Naive B cell (primary cell): ENCODE results near the gene LCNL1. TPM values are rescaled to one million over a fixed set of nuclear protein-coding genes. Genes with fewer than 3 reads are reported as not detected.

Source experiments
- ATAC-seq, 2 donors: fragments of 150-1000 bp; cut with Tn5 transposase; 2 replicates each; pipeline ENCODE4 v1.10.0; 2021; ENCODE audit warnings: low read depth in 2 of 2, mild to moderate bottlenecking in 2 of 2, moderate library complexity in 2 of 2
- DNase-seq: peaks from one replicate; pipeline ENCODE4 v3.0.0; 2022
- H3K27ac Mint-ChIP-seq, 6 donors: one replicate each; pipeline ENCODE4 v1.8.0; 2020 to 2022; ENCODE audit warnings: mild to moderate bottlenecking in 6 of 6, mixed read lengths in 6 of 6, moderate library complexity in 5 of 6, inconsistent platforms in 2 of 6
- H3K27me3 Mint-ChIP-seq, 3 donors: one replicate each; pipeline ENCODE4 v1.8.0; 2021 to 2022; ENCODE audit warnings: mixed read lengths in 3 of 3, mild to moderate bottlenecking in 1 of 3
- H3K36me3 Mint-ChIP-seq, 2 donors: one replicate each; pipeline ENCODE4 v1.8.0; 2020 to 2022; ENCODE audit warnings: mixed read lengths in 2 of 2, inconsistent platforms in 1 of 2, mild to moderate bottlenecking in 1 of 2
- H3K4me1 Mint-ChIP-seq, 3 donors: one replicate each; pipeline ENCODE4 v1.8.0; 2020 to 2022; ENCODE audit warnings: mixed read lengths in 3 of 3, inconsistent platforms in 1 of 3, mild to moderate bottlenecking in 1 of 3, moderate library complexity in 1 of 3
- H3K4me3 Mint-ChIP-seq, 8 donors: one replicate each; pipeline ENCODE4 v1.8.0; 2020 to 2022; ENCODE audit warnings: mild to moderate bottlenecking in 8 of 8, mixed read lengths in 8 of 8, moderate library complexity in 8 of 8, inconsistent platforms in 2 of 8
- H3K9me3 Mint-ChIP-seq, 7 donors: one replicate each; pipeline ENCODE4 v1.8.0; 2020 to 2022; ENCODE audit warnings: mixed read lengths in 7 of 7, mild to moderate bottlenecking in 5 of 7, inconsistent platforms in 2 of 7, moderate library complexity in 1 of 7
- polyA plus RNA-seq, 6 donors: library from polyadenylated mRNA; unstranded; fragments of 300-500 nt; fragmentation: Illumina TruSeq; gene quantifications; one replicate each; pipeline ENCODE4 v1.2.3, GENCODE V29; 2021; ENCODE audit warnings: low read depth in 6 of 6

Gene LCNL1
- polyA plus RNA-seq, 6 donors from 2014 or later, result not detected

DNA sequence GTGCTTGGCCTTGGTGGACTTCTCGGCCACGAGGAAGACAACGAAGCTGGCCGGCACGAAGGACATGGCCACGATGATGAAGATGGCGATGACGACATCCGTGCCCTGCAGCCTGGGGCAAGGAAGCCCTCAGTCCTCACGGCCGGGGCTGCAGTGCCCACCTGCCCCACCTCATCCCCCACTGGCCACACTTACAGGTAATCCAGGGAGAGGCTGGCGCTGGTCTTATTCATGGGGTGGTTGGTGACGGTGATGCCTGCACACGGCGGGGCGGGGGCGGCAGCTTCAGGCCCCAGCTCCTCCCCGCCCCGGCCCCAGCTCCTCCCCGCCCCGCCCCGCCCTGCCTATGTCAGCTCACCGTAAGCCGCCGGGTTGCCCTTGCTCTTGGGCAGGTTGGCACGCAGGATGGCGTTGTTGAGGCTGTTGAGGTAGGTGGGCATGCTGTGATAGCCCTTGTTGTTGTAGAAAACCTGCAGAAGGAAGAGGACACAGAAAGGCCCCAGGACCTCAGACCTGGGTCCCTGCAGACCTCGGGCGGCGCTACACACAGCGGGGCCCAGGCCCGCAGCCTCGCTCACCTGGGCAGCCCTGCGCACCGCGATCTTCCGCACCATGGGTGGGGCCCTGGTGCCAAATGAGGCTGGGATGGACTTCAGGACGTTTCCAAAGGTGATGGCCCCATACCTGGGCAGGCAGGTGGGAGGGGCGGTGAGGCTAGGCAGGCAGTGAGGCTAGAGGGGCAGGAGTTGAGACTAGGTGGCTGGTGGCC is 29.3 kb downstream of the LCNL1 start:
- Mint-ChIP-seq H3K27ac (no peak overlapping the region), H3K4me1 (no peaks in the 10 kb centered on the region), H3K36me3 (no peaks in the 10 kb centered on the region), H3K27me3 (no peaks in the 10 kb centered on the region), H3K4me3 (no peak overlapping the region), H3K9me3 (no peaks in the 10 kb centered on the region)
- no peak for DNase-seq
- no peak for ATAC-seq

- no peaks in the 10 kb centered on the region for H3K9me3 Mint-ChIP-seq
Observed at GRCh38 chr9:137012694-137013570, 30.1 kb downstream of the LCNL1 start.

GRCh38 chr9:137013571-137013940 is 30.8 kb downstream of the LCNL1 start:
- Mint-ChIP-seq H3K27me3 (no peaks in the 10 kb centered on the region), H3K4me1 (no peaks in the 10 kb centered on the region), H3K36me3 (no peaks in the 10 kb centered on the region), H3K4me3 (no peak overlapping the region), H3K27ac (no peak overlapping the region), H3K9me3 (no peaks in the 10 kb centered on the region)
- DNase-seq, result no peak
- no peak for ATAC-seq

More at GRCh38 chr9:137012694-137013570, 30.1 kb downstream of the LCNL1 start:
- Mint-ChIP-seq H3K4me1 (no peaks in the 10 kb centered on the region), H3K27me3 (no peaks in the 10 kb centered on the region), H3K27ac (no peak overlapping the region), H3K4me3 (no peak overlapping the region), H3K36me3 (no peaks in the 10 kb centered on the region)
- DNase-seq (no peak), ATAC-seq (no peak)

- DNase-seq (no peak), ATAC-seq (no peak)
- no peak overlapping the region for H3K27ac Mint-ChIP-seq
- H3K36me3 Mint-ChIP-seq, result no peaks in the 10 kb centered on the region
- H3K27me3 Mint-ChIP-seq, result no peaks in the 10 kb centered on the region
- no peak overlapping the region for H3K4me3 Mint-ChIP-seq
- H3K9me3 Mint-ChIP-seq, result no peaks in the 10 kb centered on the region
- no peaks in the 10 kb centered on the region for H3K4me1 Mint-ChIP-seq
Observed at GRCh38 chr9:137014166-137014565, 31.4 kb downstream of the LCNL1 start.

DNA sequence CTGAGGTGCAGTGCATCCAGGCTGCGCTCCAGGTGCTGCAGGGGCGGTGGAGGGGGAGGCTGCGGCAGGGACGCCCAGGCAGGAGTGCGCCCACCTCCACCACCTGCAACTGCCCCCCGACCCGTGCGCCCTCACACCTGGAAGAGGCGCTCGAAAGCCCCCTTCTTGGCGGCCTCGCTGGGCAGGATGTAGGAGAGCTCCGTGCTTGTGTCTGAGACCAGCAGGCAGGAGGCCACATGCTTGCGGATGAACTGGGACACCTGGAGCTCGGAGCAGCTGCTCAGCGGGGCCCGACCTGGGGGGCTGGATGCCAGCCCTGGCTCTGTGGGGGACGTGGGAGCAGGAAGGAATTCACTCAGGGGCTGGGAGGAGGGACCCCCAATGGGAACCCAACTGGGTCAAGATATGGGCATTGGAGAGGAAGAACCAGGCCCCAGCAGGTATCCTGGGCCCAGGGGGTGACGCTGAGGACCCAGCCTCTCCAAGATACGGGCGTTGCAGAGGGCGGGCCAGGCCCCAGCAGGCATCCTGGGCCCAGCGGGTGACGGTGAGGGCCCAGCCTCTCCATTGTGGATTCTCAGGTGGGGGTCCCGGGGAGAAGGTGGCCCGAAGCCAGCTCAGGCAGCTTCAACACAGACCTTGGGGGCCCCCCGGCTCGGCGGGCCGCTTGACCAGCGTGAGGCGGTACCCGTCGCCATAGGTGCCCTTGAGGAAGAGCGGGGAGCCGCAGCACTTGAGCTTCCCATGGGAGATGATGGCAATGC is 32.2 kb downstream of the LCNL1 start:
- H3K4me1 Mint-ChIP-seq, result no peaks in the 10 kb centered on the region
- H3K4me3 Mint-ChIP-seq, result no peak overlapping the region
- H3K36me3 Mint-ChIP-seq, result no peaks in the 10 kb centered on the region
- ATAC-seq, result no peak
- no peak overlapping the region for H3K27ac Mint-ChIP-seq
- DNase-seq, result no peak
- H3K9me3 Mint-ChIP-seq, result no peaks in the 10 kb centered on the region
- H3K27me3 Mint-ChIP-seq, result no peaks in the 10 kb centered on the region

GRCh38 chr9:137015540-137015930 is 32.7 kb downstream of the LCNL1 start:
- H3K27me3 Mint-ChIP-seq, result no peaks in the 10 kb centered on the region
- H3K27ac Mint-ChIP-seq, result no peak overlapping the region
- no peak for ATAC-seq
- no peaks in the 10 kb centered on the region for H3K36me3 Mint-ChIP-seq
- no peak overlapping the region for H3K4me3 Mint-ChIP-seq
- no peaks in the 10 kb centered on the region for H3K4me1 Mint-ChIP-seq
- H3K9me3 Mint-ChIP-seq, result no peaks in the 10 kb centered on the region
- DNase-seq, result no peak

DNA sequence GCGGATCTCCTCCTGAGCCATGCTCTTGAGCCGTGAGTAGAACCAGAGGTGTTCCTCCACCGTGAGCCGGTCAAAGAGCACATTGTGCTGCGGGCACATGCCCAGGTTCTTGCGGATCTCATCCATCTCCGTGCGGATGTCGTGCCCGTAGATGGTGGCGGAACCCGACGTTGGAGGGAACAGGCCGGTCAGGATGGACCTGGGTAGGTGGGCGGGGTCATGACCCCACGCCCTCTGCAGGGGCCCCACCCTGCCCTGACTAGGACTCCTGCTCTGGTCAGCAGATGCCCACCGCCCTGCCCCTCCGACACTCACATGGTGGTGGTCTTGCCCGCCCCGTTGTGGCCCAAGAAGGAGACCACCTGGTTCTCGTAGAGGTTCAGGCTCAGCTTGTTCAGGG is 33.2 kb downstream of the LCNL1 start:
- H3K4me3 Mint-ChIP-seq, result no peak overlapping the region
- DNase-seq (no peak), ATAC-seq (no peak)
- no peaks in the 10 kb centered on the region for H3K4me1 Mint-ChIP-seq
- H3K9me3 Mint-ChIP-seq, result no peaks in the 10 kb centered on the region
- no peak overlapping the region for H3K27ac Mint-ChIP-seq
- no peaks in the 10 kb centered on the region for H3K27me3 Mint-ChIP-seq
- H3K36me3 Mint-ChIP-seq, result no peaks in the 10 kb centered on the region

- Mint-ChIP-seq H3K9me3 (no peaks in the 10 kb centered on the region), H3K4me3 (no peak overlapping the region), H3K36me3 (no peaks in the 10 kb centered on the region), H3K27me3 (no peaks in the 10 kb centered on the region), H3K27ac (no peak overlapping the region), H3K4me1 (no peaks in the 10 kb centered on the region)
- DNase-seq (no peak), ATAC-seq (no peak)
Observed at GRCh38 chr9:137016436-137016835, 33.6 kb downstream of the LCNL1 start.

- no peak overlapping the region for H3K4me3 Mint-ChIP-seq
- H3K9me3 Mint-ChIP-seq, result no peaks in the 10 kb centered on the region
- H3K27me3 Mint-ChIP-seq, result no peaks in the 10 kb centered on the region
- no peaks in the 10 kb centered on the region for H3K36me3 Mint-ChIP-seq
- no peak overlapping the region for H3K27ac Mint-ChIP-seq
- DNase-seq (no peak), ATAC-seq (no peak)
- peaks cover 0 to 5% (median 0%) of the 10 kb centered on the region in 3 donors for H3K4me1 Mint-ChIP-seq
Observed at GRCh38 chr9:137017071-137017470, 34.3 kb downstream of the LCNL1 start.

DNA sequence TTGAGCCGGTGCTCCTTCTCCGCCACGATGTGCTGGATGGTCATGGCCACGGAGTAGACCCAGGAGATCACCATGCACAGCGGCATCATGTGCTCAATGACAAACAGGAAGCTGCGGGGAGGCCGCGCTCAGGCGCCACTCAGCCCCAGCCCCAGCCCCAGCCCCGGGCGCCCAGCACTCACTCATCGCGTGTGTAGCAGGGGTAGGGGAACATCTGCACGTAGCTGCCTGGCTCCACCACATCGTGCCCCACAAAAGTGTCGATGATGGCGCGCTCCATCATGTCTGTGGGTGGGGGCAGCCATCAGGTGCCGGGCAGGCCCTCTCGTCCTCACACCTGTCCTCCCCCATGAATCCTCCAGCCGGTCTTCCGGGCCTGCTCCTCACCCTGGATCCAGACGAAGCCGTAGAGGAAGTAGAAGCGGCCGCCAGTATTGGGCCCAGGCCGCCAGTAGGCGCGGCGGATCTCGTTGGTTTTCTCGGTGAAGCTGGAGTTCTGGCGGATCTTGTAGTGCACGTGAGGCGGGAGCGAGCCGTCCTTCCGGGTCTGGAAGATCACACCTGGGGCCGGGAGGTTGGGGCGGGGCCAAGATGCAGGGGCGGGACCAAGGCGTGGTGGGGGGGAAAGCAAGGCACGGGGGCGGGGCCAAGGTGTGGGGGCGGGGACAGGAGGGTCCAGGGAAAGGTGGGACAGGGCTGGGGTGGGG is 35.2 kb downstream of the LCNL1 start:
- Mint-ChIP-seq H3K4me3 (no peak overlapping the region), H3K27me3 (no peaks in the 10 kb centered on the region), H3K27ac (no peak overlapping the region), H3K9me3 (no peaks in the 10 kb centered on the region), H3K4me1 (peaks cover 0 to 7% (median 0%) of the 10 kb centered on the region in 3 donors), H3K36me3 (no peaks in the 10 kb centered on the region)
- no peak for ATAC-seq
- DNase-seq, result no peak

DNA sequence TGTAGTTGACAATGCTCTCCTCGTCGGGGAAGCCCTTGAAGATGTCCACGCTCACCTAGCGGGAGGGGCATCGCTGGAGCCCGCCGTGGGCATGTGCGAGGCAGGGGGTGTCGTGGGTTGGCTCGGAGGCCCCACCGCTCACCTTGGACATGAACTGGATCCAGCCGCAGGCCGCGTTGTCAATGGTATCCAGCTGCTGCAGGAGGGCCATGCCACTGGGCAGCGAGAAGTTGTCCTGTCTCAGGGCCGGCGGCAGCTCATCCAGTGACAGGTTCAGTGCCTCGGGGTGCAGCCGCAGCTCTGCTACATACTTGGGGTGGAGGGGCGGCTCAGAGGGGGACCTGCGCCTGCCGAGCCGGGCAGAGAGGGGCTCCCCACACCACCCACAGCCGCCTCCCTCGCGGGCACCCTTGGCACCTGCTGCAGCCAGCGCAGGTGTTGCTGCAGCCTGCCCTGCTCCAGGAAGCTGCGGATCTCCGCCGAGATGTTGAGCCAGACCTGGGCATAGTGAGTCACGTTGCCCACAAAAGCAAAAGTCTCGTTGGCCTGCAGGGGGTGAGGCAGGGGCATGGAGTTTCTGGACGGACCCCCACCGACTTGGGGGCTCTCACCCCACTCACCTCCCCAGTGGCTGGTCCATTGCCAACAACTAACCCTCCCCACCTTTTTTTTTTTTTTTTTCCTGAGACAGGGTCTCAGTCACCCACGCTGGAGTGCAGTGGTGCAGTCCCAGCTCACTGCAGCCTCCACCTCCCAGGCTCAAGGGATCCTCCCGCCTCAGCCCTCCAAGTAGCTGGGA is 36.2 kb downstream of the LCNL1 start:
- H3K27me3 Mint-ChIP-seq, result no peaks in the 10 kb centered on the region
- H3K4me3 Mint-ChIP-seq, result no peak overlapping the region
- no peak overlapping the region for H3K27ac Mint-ChIP-seq
- H3K9me3 Mint-ChIP-seq, result no peaks in the 10 kb centered on the region
- H3K4me1 Mint-ChIP-seq, result peaks cover 0 to 7% (median 0%) of the 10 kb centered on the region in 3 donors
- no peaks in the 10 kb centered on the region for H3K36me3 Mint-ChIP-seq
- no peak for ATAC-seq
- no peak for DNase-seq

DNA sequence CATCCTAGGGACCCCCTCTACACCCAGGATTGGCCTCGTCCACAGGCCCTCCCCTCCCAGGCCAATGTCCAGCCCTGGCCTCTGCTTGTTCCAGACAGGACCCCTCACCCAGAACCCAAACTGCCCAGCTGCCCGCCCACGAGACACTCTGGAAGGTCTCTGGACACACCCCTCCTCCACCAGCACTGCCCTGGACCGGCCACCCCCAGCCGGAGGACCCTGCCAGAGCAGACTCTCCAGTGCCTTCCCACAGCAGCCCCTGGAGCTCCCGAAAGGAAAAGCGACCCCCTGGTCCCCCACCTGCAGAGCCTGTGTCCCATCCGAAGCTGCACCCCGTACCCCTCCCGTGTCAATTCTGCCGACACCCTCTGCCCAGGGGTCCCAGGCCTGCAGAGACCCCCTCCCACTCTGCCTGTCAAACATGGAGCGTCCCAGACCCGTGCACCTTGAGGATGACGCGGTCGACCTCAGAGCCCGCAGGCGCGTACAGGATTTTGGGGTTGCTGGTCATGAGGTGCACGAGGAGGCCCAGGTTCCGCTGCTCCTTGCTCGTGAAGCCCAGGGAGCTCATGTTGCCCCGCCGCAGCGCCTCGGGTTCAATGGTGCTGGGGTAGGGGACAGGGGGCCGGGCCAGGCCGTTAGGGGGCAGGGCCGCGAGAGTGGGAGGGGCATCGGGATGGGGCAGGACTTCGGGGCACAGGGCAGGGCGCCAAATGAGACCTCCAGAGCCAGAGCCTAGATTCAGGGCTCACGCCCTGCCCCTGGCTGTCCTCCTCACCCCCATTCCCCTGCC is 37.3 kb downstream of the LCNL1 start:
- H3K9me3 Mint-ChIP-seq, result no peaks in the 10 kb centered on the region
- ATAC-seq, result no peak

More for the DNA sequence above, 37.3 kb downstream of the LCNL1 start:
- peak overlapping the region in 1 of 6 donors; percentile 70 for H3K27ac Mint-ChIP-seq
- H3K27me3 Mint-ChIP-seq, result no peaks in the 10 kb centered on the region
- H3K4me1 Mint-ChIP-seq, result peaks cover 0 to 7% (median 0%) of the 10 kb centered on the region in 3 donors
- DNase-seq, result no peak
- H3K4me3 Mint-ChIP-seq, result no peak overlapping the region
- H3K36me3 Mint-ChIP-seq, result no peaks in the 10 kb centered on the region
